Measurements from ENCODE around the gene CEACAM7.

Gene CEACAM7

DNA sequence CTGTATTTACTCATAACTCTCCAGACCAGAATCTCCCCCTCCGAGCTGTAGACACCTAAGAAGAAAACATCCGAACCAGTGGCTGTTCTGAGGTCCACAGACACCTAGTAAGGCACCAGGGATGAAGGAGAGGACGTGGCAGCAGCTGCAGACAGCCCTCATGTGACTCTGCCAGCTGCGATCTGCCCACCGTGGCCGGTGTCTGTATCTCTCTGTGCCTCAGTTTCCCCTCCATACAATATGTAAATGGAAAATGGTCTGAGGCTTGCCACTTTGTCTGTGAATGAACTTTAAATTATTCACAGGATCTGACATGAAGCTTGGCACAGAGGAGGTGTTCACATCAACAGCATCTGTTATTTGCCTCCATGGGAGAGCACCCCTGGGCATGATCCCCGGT, 63.6 kb downstream of the CEACAM7 start:
- Histone ChIP-seq H3K9me3 (ENCODE audit: control insufficient read depth, insufficient read depth, low read depth, low read length) (no peaks in the 10 kb centered on the region), H3K27ac (ENCODE audit: extremely low read depth, low read depth, low read length) (no peak overlapping the region), H3K36me3 (ENCODE audit: control insufficient read depth in 2 of 2, insufficient read depth in 1 of 2, low read length in 2 of 2) (no peaks in the 10 kb centered on the region), H3K4me1 (ENCODE audit: control insufficient read depth, insufficient read depth, low read length) (no peaks in the 10 kb centered on the region), H3K4me3 (ENCODE audit: low read depth, low read length) (no peak overlapping the region)
- TF ChIP-seq, protein P1, sequence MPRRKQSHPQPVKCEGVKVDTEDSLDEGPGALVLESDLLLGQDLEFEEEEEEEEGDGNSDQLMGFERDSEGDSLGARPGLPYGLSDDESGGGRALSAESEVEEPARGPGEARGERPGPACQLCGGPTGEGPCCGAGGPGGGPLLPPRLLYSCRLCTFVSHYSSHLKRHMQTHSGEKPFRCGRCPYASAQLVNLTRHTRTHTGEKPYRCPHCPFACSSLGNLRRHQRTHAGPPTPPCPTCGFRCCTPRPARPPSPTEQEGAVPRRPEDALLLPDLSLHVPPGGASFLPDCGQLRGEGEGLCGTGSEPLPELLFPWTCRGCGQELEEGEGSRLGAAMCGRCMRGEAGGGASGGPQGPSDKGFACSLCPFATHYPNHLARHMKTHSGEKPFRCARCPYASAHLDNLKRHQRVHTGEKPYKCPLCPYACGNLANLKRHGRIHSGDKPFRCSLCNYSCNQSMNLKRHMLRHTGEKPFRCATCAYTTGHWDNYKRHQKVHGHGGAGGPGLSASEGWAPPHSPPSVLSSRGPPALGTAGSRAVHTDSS (tag by site-specific recombination; IDR thresholded peaks at IDR 0.05), result no peak
- no peak for TF ChIP-seq GLIS2 (tag by site-specific recombination; IDR thresholded peaks at IDR 0.05)
- no peak for TF ChIP-seq ZNF514 (tag by site-specific recombination; IDR thresholded peaks at IDR 0.05)
- TF ChIP-seq, protein P2, sequence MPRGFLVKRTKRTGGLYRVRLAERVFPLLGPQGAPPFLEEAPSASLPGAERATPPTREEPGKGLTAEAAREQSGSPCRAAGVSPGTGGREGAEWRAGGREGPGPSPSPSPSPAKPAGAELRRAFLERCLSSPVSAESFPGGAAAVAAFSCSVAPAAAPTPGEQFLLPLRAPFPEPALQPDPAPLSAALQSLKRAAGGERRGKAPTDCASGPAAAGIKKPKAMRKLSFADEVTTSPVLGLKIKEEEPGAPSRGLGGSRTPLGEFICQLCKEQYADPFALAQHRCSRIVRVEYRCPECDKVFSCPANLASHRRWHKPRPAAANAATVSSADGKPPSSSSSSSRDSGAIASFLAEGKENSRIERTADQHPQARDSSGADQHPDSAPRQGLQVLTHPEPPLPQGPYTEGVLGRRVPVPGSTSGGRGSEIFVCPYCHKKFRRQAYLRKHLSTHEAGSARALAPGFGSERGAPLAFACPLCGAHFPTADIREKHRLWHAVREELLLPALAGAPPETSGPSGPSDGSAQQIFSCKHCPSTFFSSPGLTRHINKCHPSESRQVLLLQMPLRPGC (tag by site-specific recombination; IDR thresholded peaks at IDR 0.05), result no peak
- no peak for TF ChIP-seq ZNF223 (tag by site-specific recombination; IDR thresholded peaks at IDR 0.05)
- no peak for TF ChIP-seq ZNF76 (tag by site-specific recombination; IDR thresholded peaks at IDR 0.05; ENCODE audit: borderline replicate concordance, low read depth)
- no peak for TF ChIP-seq ZNF211 (tag by site-specific recombination; IDR thresholded peaks at IDR 0.05; ENCODE audit: low read depth)
- TF ChIP-seq ZNF670 (tag by site-specific recombination; IDR thresholded peaks at IDR 0.05; ENCODE audit: low read depth), result no peak
- TF ChIP-seq ZNF548 (tag by site-specific recombination; IDR thresholded peaks at IDR 0.05), result no peak
- TF ChIP-seq TRIM28 (IDR thresholded peaks at IDR 0.05; ENCODE audit: borderline replicate concordance, low read length), result no peak
- TF ChIP-seq, protein P3, sequence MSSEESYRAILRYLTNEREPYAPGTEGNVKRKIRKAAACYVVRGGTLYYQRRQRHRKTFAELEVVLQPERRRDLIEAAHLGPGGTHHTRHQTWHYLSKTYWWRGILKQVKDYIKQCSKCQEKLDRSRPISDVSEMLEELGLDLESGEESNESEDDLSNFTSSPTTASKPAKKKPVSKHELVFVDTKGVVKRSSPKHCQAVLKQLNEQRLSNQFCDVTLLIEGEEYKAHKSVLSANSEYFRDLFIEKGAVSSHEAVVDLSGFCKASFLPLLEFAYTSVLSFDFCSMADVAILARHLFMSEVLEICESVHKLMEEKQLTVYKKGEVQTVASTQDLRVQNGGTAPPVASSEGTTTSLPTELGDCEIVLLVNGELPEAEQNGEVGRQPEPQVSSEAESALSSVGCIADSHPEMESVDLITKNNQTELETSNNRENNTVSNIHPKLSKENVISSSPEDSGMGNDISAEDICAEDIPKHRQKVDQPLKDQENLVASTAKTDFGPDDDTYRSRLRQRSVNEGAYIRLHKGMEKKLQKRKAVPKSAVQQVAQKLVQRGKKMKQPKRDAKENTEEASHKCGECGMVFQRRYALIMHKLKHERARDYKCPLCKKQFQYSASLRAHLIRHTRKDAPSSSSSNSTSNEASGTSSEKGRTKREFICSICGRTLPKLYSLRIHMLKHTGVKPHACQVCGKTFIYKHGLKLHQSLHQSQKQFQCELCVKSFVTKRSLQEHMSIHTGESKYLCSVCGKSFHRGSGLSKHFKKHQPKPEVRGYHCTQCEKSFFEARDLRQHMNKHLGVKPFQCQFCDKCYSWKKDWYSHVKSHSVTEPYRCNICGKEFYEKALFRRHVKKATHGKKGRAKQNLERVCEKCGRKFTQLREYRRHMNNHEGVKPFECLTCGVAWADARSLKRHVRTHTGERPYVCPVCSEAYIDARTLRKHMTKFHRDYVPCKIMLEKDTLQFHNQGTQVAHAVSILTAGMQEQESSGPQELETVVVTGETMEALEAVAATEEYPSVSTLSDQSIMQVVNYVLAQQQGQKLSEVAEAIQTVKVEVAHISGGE (tag by site-specific recombination; conservative IDR thresholded peaks at IDR 0.05; ENCODE audit: low read depth), result no peak
- TF ChIP-seq RBAK (tag by site-specific recombination; IDR thresholded peaks at IDR 0.05), result no peak
- TF ChIP-seq GLIS1 (tag by site-specific recombination; IDR thresholded peaks at IDR 0.05), result no peak
- TF ChIP-seq HOXA7 (CRISPR knock-in tag; IDR thresholded peaks at IDR 0.05; ENCODE audit: borderline replicate concordance), result no peak
- TF ChIP-seq ZNF792 (tag by site-specific recombination; IDR thresholded peaks at IDR 0.05), result no peak
- ChIA-PET CTCF (interaction anchor here (0.6 to 1.6 kb wide), 4 partner anchors 65 to 129 kb away, joined by 3 to 4 read pairs (median 3); no protein-coding TSS in a partner anchor), POLR2A (no interaction called here)

DNA sequence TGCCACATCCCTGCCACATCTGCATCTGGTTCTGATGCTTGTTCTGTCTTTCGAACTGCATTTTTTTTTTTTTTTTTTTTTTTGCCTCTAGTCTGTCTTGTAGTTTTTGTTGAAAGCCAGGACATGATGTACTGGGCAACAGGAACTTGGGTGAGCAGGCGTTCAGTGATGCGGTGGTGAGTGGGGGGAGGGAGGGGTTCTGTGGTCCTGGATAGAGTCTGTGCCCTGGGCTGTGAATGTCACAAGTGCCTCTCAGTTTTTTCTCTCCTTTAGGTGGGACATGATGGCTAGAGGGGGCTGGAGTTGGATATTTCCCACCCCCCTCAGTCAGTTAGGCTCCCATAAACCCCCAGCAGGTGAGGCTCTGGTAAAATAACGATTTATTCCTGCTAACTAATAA, 64.7 kb downstream of the CEACAM7 start:
- ChIA-PET POLR2A (interaction anchor here (0.6 kb wide), 1 partner anchor 10 kb away, joined by 4 read pairs; no protein-coding TSS in a partner anchor), CTCF (interaction anchor here (0.8 kb wide), 1 partner anchor 202 kb away, joined by 3 read pairs; no protein-coding TSS in a partner anchor)
- Histone ChIP-seq H3K4me1 (ENCODE audit: control insufficient read depth, insufficient read depth, low read length) (no peaks in the 10 kb centered on the region), H3K4me3 (ENCODE audit: low read depth, low read length) (no peak overlapping the region), H3K27ac (ENCODE audit: extremely low read depth, low read depth, low read length) (no peak overlapping the region), H3K36me3 (ENCODE audit: control insufficient read depth in 2 of 2, insufficient read depth in 1 of 2, low read length in 2 of 2) (no peaks in the 10 kb centered on the region), H3K9me3 (ENCODE audit: control insufficient read depth, insufficient read depth, low read depth, low read length) (no peaks in the 10 kb centered on the region)
- TF ChIP-seq, protein P4, sequence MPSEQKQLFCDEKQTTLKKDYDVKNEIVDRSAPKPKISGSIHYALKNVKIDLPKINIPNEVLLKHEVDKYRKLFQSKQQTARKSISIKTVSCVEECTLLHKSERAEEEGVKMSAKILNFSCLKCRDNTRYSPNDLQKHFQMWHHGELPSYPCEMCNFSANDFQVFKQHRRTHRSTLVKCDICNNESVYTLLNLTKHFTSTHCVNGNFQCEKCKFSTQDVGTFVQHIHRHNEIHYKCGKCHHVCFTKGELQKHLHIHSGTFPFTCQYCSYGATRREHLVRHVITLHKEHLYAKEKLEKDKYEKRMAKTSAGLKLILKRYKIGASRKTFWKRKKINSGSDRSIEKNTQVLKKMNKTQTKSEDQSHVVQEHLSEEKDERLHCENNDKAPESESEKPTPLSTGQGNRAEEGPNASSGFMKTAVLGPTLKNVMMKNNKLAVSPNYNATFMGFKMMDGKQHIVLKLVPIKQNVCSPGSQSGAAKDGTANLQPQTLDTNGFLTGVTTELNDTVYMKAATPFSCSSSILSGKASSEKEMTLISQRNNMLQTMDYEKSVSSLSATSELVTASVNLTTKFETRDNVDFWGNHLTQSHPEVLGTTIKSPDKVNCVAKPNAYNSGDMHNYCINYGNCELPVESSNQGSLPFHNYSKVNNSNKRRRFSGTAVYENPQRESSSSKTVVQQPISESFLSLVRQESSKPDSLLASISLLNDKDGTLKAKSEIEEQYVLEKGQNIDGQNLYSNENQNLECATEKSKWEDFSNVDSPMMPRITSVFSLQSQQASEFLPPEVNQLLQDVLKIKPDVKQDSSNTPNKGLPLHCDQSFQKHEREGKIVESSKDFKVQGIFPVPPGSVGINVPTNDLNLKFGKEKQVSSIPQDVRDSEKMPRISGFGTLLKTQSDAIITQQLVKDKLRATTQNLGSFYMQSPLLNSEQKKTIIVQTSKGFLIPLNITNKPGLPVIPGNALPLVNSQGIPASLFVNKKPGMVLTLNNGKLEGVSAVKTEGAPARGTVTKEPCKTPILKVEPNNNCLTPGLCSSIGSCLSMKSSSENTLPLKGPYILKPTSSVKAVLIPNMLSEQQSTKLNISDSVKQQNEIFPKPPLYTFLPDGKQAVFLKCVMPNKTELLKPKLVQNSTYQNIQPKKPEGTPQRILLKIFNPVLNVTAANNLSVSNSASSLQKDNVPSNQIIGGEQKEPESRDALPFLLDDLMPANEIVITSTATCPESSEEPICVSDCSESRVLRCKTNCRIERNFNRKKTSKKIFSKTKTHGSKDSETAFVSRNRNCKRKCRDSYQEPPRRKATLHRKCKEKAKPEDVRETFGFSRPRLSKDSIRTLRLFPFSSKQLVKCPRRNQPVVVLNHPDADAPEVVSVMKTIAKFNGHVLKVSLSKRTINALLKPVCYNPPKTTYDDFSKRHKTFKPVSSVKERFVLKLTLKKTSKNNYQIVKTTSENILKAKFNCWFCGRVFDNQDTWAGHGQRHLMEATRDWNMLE (tag by site-specific recombination; conservative IDR thresholded peaks at IDR 0.05; ENCODE audit: low read depth), result no peak
- TF ChIP-seq ZNF404 (tag by site-specific recombination; IDR thresholded peaks at IDR 0.05) (no peak), GLIS2 (tag by site-specific recombination; IDR thresholded peaks at IDR 0.05) (no peak), BCL11B (tag by site-specific recombination; IDR thresholded peaks at IDR 0.05; ENCODE audit: low read depth) (no peak)
- TF ChIP-seq, protein P5, sequence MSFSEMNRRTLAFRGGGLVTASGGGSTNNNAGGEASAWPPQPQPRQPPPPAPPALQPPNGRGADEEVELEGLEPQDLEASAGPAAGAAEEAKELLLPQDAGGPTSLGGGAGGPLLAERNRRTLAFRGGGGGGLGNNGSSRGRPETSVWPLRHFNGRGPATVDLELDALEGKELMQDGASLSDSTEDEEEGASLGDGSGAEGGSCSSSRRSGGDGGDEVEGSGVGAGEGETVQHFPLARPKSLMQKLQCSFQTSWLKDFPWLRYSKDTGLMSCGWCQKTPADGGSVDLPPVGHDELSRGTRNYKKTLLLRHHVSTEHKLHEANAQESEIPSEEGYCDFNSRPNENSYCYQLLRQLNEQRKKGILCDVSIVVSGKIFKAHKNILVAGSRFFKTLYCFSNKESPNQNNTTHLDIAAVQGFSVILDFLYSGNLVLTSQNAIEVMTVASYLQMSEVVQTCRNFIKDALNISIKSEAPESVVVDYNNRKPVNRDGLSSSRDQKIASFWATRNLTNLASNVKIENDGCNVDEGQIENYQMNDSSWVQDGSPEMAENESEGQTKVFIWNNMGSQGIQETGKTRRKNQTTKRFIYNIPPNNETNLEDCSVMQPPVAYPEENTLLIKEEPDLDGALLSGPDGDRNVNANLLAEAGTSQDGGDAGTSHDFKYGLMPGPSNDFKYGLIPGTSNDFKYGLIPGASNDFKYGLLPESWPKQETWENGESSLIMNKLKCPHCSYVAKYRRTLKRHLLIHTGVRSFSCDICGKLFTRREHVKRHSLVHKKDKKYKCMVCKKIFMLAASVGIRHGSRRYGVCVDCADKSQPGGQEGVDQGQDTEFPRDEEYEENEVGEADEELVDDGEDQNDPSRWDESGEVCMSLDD (tag by site-specific recombination; IDR thresholded peaks at IDR 0.05), result no peak
